SK-N-DZ (cell line): ENCODE measurements around the gene RELA. TPM values are rescaled to one million over a fixed set of nuclear protein-coding genes. Genes with fewer than 3 reads are reported as not detected.
"Not testable (repeated sequence)": the region's sequence is repeated elsewhere in the genome, so short reads cannot be mapped to it uniquely, and the experiment has no call there.

Source experiments
- DNase-seq: peaks from one replicate; pipeline ENCODE4 v3.0.0-alpha.2; 2015; ENCODE audit warnings: low spot score
- polyA plus RNA-seq, 2 experiments: library from polyadenylated mRNA; depleted of rRNA; stranded (reverse); fragments of >200 nt; gene quantifications; 2 replicates each; pipeline ENCODE4 v1.2.3, GENCODE V29; 2014

Gene RELA
- polyA plus RNA-seq (2014; cell fraction: cytosol; rRNA removed) = 23.5 and 37.3 TPM in 2 replicates
- polyA plus RNA-seq (2014; cell fraction: nucleus; rRNA removed) = 61.4 and 69.4 TPM in 2 replicates

GRCh38 chr11:65662799-65663638 is at the start of gene RELA:
Gene RELA, minus strand, starts transcription at chr11:65662916. Its CDS starts 84 bp downstream, at chr11:65662832.
- DNase-seq = peak; percentile 85

- DNase-seq = peak; percentile 99
Measured at GRCh38 chr11:65711785-65712632, 49.3 kb upstream of the RELA start, which contains the start of gene KAT5. Gene KAT5, plus strand, starts transcription at chr11:65712252. Its CDS starts 16 bp downstream, at chr11:65712268.

GRCh38 chr11:65710421-65710820 is 47.7 kb upstream of the RELA start:
- DNase-seq = no peak

GRCh38 chr11:65709661-65710060 is 46.9 kb upstream of the RELA start:
- no peak for DNase-seq

- DNase-seq = no peak
Measured at GRCh38 chr11:65708451-65708850, 45.7 kb upstream of the RELA start.

DNA sequence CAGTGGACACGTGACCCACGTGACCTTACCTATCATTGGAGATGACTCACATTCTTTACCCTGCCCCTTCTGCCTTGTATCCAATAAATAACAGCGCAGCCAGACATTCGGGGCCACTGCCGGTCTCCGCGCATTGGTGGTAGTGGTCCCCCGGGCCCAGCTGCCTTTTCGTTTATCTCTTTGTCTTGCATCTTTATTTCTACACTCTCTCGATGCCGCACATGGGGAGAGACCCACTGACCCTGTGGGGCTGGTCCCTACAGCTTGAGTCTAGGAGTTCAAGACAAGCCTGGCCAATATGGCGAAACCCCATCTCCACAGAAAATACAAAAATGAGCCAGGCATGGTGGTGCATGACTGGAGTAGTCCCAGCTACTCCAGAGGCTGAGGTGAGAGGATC is 44.3 kb upstream of the RELA start:
- DNase-seq = not testable (repeated sequence)

DNA sequence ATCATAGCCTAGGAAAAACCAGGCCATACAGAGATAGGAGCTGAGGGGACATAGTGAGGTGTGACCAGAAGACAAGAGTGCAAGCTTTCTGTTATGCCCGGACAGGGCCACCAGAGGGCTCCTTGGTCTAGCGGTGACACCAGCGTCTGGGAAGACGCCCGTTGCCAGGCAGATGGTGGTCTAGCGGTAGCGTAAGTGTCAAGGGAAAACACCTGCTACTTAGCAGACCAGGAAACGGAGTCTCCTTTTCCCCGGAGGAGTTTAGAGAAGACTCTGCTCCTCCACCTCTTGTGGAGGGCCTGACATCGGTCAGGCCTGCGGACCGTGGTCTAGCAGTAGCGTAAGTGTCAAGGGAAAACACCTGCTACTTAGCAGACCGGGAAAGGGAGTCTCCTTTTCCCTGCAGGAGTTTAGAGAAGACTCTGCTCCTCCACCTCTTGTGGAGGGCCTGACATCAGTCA is 43.6 kb upstream of the RELA start:
- DNase-seq = peak; percentile 75

DNA sequence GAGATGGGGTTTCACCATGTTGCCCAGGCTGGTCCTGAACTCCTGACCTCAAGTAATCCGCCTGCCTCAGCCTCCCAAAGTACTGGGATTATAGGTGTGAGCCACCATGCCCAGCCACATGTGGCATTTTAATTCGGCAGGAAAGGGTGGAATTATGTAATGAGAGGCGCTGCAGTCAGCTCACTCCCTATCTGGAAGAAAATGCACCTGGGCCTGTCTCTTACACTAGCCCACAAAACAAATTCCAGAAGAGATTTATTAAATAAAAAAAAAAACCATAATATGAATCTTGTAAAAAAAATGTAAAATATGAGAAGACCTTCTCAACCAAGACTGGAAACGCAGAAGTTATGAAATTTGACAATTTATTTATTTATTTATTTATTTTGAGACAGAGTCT is 41.1 kb upstream of the RELA start:
- DNase-seq = no peak

DNA sequence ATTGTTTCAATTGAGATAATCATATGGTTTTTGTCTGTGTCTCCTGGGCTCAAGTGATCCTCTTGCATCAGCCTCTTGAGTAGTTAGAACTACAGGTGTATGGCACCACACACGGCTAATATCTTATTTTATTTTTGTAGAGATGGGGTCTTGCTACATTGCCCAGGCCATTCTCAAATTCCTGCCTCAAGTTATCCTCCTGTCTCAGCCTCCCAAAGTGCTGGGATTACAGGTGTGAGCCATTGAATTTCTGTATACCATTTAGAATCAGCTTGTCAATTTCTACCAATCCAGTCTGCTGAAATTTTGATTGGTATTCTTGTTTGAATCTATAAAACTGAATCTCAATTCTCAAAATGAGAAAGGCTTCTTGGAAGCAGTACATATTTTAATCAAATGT is 39.0 kb upstream of the RELA start:
- no peak for DNase-seq

GRCh38 chr11:65700399-65700798 is 37.7 kb upstream of the RELA start:
- DNase-seq = no peak

GRCh38 chr11:65699306-65699705 is 36.6 kb upstream of the RELA start:
- no peak for DNase-seq

DNA sequence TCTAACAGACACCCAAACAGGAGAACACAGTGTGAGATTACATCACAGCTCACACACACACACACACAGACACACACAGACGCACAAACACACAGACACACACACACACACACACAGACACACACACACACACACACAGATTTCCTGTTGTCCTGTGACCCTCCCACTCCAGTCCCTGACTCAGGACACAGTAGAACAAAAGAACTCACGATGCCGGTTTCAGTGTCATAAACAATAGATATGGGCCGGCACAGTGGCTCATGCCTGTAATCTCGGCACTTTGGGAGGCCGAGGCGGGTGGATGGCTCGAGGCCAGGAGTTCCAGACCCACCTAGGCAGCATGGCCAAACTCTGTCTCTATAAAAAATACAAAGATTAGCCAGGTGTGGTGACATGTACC is 35.5 kb upstream of the RELA start:
- no peak for DNase-seq

- DNase-seq = no peak
Measured at GRCh38 chr11:65696802-65697552, 34.3 kb upstream of the RELA start.

DNA sequence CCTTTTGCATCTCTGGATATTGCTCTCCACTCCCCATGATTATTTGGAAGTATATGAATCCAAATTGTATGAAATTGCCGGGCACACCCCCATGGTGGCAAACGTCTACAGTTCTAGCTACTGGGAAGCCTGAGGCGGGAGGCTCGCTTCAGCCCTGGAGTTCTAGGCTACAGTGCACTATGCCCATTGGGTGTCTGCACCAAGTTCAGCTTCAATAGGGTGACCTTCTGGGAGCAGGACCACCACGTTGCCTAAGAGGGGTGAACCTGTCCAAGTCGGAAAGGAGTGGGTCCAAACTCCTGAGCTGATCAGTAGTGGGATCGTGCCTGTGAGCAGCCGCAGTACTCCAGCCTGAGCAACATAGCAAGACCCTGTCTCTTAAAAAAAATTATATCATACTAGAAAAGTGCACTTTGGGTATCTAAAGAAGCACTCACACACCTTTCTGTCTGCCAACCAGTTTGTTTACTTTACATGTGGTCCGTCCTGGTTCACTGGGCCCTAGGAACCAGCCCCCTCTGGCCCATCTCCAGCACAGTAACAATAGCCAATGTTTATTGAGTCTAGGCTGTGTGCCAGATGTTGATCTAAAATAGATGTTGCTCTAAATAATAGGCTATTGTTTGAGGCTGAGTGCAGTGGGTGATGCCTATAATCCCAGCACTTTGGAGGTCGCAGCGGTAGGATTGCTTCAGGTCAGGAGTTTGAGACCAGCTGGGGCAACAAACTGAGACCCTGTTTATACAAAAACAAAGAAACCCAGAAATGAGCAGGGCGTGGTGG is 32.9 kb upstream of the RELA start:
- no peak for DNase-seq

- DNase-seq = no peak
Measured at GRCh38 chr11:65692367-65692766, 29.7 kb upstream of the RELA start.

DNA sequence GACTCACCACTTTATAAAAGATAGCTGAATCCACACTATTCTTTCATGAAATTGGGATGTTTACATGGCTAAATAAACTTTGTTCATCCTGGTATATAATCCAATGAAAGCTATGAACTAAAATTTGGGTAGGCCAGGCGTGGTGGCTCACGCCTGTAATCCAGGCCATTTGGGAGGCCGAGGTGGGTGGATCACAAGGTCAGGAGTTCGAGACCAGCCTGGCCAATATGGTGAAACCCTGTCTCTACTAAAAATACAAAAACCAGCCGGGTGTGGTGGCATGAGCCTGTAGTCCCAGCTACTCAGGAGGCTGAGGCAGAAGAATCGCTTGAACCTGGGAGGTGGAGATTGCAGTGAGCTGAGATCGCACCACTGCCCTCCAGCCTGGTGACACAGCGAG is 29.1 kb upstream of the RELA start:
- DNase-seq = not testable (repeated sequence)

- no peak for DNase-seq
Measured at GRCh38 chr11:65685981-65686380, 23.3 kb upstream of the RELA start.

GRCh38 chr11:65683480-65683879 is 20.8 kb upstream of the RELA start:
- DNase-seq = not testable (repeated sequence)

DNA sequence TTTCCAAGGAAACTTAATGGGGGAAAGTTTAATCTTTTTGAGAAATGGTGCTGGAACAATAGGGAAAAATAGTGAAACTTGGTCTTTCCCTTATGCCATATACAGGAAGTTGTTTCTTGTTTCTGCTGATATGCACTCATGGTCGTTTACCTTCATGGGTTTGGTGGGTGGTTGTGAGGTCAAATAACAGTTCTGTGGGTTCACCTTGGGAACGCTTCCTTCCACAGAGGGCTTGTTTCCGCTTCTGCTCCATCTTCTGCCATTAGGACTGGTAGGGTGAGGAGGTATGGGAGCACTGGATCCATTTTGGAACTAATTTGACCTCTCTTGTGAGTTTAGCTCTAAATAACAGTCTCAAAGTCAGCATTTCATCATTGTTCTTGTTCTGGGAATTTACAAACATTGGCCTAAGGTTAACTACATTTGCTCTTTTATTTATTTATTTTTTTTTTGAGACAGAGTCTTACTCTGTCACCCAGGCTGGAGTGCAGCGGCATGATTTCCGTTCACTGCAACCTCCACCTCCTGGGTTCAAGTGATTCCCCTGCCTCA is 17.6 kb upstream of the RELA start:
- no peak for DNase-seq

GRCh38 chr11:65672982-65673381 is 10.3 kb upstream of the RELA start:
- no peak for DNase-seq
